PC-3 (cell line): ENCODE measurements around the gene FAAH2. TPM values are rescaled to one million over a fixed set of nuclear protein-coding genes. Genes with fewer than 3 reads are reported as not detected.
A peak's percentile ranks its signal among the peaks of the same experiment; 100 is the strongest.

ENCODE experiments used
- ATAC-seq: fragments of 200-7000 bp; cut with Tn5 transposase; 2 replicates; pipeline ENCODE4 v1.9.1; 2020; ENCODE audit warnings: mild to moderate bottlenecking, moderate library complexity
- BruUV-seq: library from RNA; stranded (reverse); fragments of 400-500 nt; replicated peaks from 2 replicates; lab custom pipeline; 2021; lab: Mats Ljungman, UMichigan
- CTCF ChIA-PET: fragments of 300-600 bp; sonication (Branson Sonifier 250); formaldehyde crosslinking; loops from one replicate; lab custom pipeline; 2022; ENCODE audit warnings: antibody characterized with exemption; lab: Charles Lee
- POLR2A ChIA-PET: fragments of 300-600 bp; sonication (Branson Sonifier 250); formaldehyde crosslinking; loops from one replicate; lab custom pipeline; 2022; ENCODE audit warnings: antibody characterized with exemption; ENCODE audit not compliant: unreplicated experiment; lab: Charles Lee
- DNase-seq: peaks from one replicate; pipeline ENCODE4 v3.0.0-alpha.2; 2015
- H2AFZ ChIP-seq: fragments of 300-600 bp; sonication (generic); 2 replicates; pipeline ENCODE4 v1.6.0; 2016; ENCODE audit warnings: antibody characterized with exemption, low read length
- H3F3A ChIP-seq: fragments of 300-600 bp; sonication (generic); one replicate; pipeline ENCODE4 v1.6.0; 2017; ENCODE audit warnings: antibody characterized with exemption, low read length, control low read depth, mild to moderate bottlenecking; ENCODE audit not compliant: unreplicated experiment
- H3K27ac ChIP-seq: fragments of 300-600 bp; sonication (generic); 2 replicates; pipeline ENCODE4 v1.5.1; 2016; ENCODE audit warnings: mild to moderate bottlenecking, low read length
- H3K27me3 ChIP-seq: fragments of 300-600 bp; sonication (generic); 2 replicates; pipeline ENCODE4 v1.6.1; 2016; ENCODE audit warnings: low read length, mixed read lengths
- H3K36me3 ChIP-seq: fragments of 300-600 bp; sonication (generic); 2 replicates; pipeline ENCODE4 v1.6.1; 2016; ENCODE audit warnings: low read depth, mixed run types, low read length, mixed read lengths
- H3K4me1 ChIP-seq: fragments of 300-600 bp; sonication (generic); 2 replicates; pipeline ENCODE4 v1.5.1; 2016; ENCODE audit warnings: low read length; ENCODE audit not compliant: insufficient read depth
- H3K4me2 ChIP-seq: fragments of 300-600 bp; sonication (generic); 2 replicates; pipeline ENCODE4 v1.6.0; 2016; ENCODE audit warnings: low read length
- H3K4me3 ChIP-seq: fragments of 300-600 bp; sonication (generic); 2 replicates; pipeline ENCODE4 v1.5.1; 2016; ENCODE audit warnings: mild to moderate bottlenecking, low read length, mixed read lengths
- H3K79me2 ChIP-seq: fragments of 300-600 bp; sonication (generic); 2 replicates; pipeline ENCODE4 v1.6.1; 2017; ENCODE audit warnings: low read length, mixed read lengths
- H3K9ac ChIP-seq: fragments of 300-600 bp; sonication (generic); 2 replicates; pipeline ENCODE4 v1.6.0; 2016; ENCODE audit warnings: mild to moderate bottlenecking, low read length
- H3K9me2 ChIP-seq: fragments of 300-600 bp; sonication (generic); replicated peaks from 2 replicates; pipeline ENCODE4 v1.6.1; 2016; ENCODE audit warnings: mixed run types, low read length, mixed read lengths
- H3K9me3 ChIP-seq: fragments of 300-600 bp; sonication (generic); 2 replicates; pipeline ENCODE4 v1.6.1; 2016; ENCODE audit warnings: low read length, mixed read lengths
- H4K20me1 ChIP-seq: fragments of 300-600 bp; sonication (generic); 2 replicates; pipeline ENCODE4 v1.6.1; 2016; ENCODE audit warnings: low read length, mixed read lengths
- EZH2 ChIP-seq: fragments of 300-600 bp; sonication (generic); IDR thresholded peaks from one replicate; pipeline ENCODE4 v1.6.1; 2017; ENCODE audit warnings: antibody characterized with exemption, mild to moderate bottlenecking, low read length; ENCODE audit not compliant: unreplicated experiment
- EZH2phosphoT487 ChIP-seq: fragments of 300-600 bp; sonication (generic); IDR thresholded peaks from 2 replicates; pipeline ENCODE4 v1.6.1; 2018; ENCODE audit warnings: mild to moderate bottlenecking, antibody characterized with exemption, low read length, borderline replicate concordance
- intact Hi-C: fragments of 100-400 bp; cut with micrococcal nuclease; formaldehyde crosslinking; loops from 2 replicates; pipeline ENCODE4 v1.9.0; 2023
- total RNA-seq: library from RNA; depleted of rRNA; stranded (reverse); fragments of >200 nt; gene quantifications from 2 replicates; pipeline ENCODE4 v1.2.3, GENCODE V29; 2014
- TF ChIP-seq, protein P1 (sequence below): fragments of 300-600 bp; sonication (generic); conservative IDR thresholded peaks from 2 replicates; pipeline ENCODE4 v1.5.1; 2017; ENCODE audit warnings: antibody characterized with exemption, low read depth, mild to moderate bottlenecking, low read length

The FAAH2 gene
- total RNA-seq, 1 experiment from 2014 or later = 1.6 TPM

DNA sequence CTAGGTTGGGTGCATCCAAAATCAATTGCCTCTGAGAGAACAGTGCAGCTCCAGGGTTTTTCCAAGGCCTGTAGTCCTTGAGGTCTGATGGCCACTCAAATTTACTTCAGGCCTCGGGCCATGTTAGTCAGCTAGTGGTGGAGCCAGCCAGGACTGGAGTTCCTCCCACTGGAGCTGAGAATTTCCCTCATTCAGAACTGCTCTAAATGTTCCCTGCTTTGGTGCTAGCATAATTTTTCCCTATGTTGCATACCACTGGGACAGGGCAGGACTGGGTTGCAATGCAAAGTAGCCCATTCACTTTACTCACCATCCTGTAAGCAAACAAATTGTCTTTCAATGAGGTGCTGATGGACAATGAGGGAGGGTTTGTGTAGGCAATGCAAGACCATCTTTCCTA lies 159.3 kb downstream of the FAAH2 start:
- Histone ChIP-seq H3K27me3 (no peaks in the 10 kb centered on the region), H3K4me1 (no peaks in the 10 kb centered on the region), H3K4me2 (no peak overlapping the region), H3K9me2 (no peaks in the 10 kb centered on the region), H3K4me3 (no peak overlapping the region), H3F3A (no peaks in the 10 kb centered on the region), H3K36me3 (no peaks in the 10 kb centered on the region), H3K9me3 (no peaks in the 10 kb centered on the region), H2AFZ (no peak overlapping the region), H4K20me1 (no peaks in the 10 kb centered on the region), H3K9ac (no peak overlapping the region), H3K27ac (no peak overlapping the region), H3K79me2 (no peaks in the 10 kb centered on the region)
- intact Hi-C loops = no loop called here
- ATAC-seq (no peak), DNase-seq (no peak)
- ChIA-PET CTCF (no interaction called here), POLR2A (no interaction called here)
- TF ChIP-seq, protein P1, sequence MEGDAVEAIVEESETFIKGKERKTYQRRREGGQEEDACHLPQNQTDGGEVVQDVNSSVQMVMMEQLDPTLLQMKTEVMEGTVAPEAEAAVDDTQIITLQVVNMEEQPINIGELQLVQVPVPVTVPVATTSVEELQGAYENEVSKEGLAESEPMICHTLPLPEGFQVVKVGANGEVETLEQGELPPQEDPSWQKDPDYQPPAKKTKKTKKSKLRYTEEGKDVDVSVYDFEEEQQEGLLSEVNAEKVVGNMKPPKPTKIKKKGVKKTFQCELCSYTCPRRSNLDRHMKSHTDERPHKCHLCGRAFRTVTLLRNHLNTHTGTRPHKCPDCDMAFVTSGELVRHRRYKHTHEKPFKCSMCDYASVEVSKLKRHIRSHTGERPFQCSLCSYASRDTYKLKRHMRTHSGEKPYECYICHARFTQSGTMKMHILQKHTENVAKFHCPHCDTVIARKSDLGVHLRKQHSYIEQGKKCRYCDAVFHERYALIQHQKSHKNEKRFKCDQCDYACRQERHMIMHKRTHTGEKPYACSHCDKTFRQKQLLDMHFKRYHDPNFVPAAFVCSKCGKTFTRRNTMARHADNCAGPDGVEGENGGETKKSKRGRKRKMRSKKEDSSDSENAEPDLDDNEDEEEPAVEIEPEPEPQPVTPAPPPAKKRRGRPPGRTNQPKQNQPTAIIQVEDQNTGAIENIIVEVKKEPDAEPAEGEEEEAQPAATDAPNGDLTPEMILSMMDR = no peak
- TF ChIP-seq EZH2 (no peak), EZH2phosphoT487 (no peak)
- no TSS peak for BruUV-seq

DNA sequence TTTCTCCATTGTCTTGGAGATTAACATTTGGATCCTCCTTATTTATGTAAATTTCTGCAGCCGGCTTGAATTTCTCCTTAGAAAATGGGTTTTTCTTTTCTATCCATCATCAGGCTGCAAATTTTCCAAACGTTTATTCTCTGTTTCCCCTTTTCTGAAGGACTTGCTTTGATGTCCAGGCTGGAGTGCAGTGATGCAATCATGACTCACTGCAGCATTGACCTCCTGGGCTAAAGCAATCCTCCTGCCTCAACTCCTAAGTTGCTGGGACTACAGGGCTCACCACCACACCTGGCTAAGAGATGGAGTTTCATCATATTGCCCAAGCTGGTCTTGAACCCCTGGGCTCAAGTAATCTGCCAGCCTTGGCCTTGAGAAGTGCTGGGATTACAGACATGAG lies 161.3 kb downstream of the FAAH2 start:
- no peak overlapping the region for H3K27ac ChIP-seq
- BruUV-seq = no TSS peak
- DNase-seq = peak; percentile 3
- H3K9me3 ChIP-seq = no peaks in the 10 kb centered on the region
- H4K20me1 ChIP-seq = no peaks in the 10 kb centered on the region
- H3K4me3 ChIP-seq = no peak overlapping the region
- intact Hi-C loops = no loop called here
- no peaks in the 10 kb centered on the region for H3K9me2 ChIP-seq
- no peak overlapping the region for H3K9ac ChIP-seq
- no peaks in the 10 kb centered on the region for H3F3A ChIP-seq
- H3K36me3 ChIP-seq = no peaks in the 10 kb centered on the region
- H3K4me1 ChIP-seq = no peaks in the 10 kb centered on the region
- POLR2A ChIA-PET = no interaction called here
- ATAC-seq = no peak
- no peaks in the 10 kb centered on the region for H3K79me2 ChIP-seq
- no peak overlapping the region for H2AFZ ChIP-seq
- H3K4me2 ChIP-seq = no peak overlapping the region
- CTCF ChIA-PET = no interaction called here
- no peaks in the 10 kb centered on the region for H3K27me3 ChIP-seq
- TF ChIP-seq, protein P1 = no peak
- TF ChIP-seq EZH2phosphoT487 = no peak
- no peak for TF ChIP-seq EZH2

DNA sequence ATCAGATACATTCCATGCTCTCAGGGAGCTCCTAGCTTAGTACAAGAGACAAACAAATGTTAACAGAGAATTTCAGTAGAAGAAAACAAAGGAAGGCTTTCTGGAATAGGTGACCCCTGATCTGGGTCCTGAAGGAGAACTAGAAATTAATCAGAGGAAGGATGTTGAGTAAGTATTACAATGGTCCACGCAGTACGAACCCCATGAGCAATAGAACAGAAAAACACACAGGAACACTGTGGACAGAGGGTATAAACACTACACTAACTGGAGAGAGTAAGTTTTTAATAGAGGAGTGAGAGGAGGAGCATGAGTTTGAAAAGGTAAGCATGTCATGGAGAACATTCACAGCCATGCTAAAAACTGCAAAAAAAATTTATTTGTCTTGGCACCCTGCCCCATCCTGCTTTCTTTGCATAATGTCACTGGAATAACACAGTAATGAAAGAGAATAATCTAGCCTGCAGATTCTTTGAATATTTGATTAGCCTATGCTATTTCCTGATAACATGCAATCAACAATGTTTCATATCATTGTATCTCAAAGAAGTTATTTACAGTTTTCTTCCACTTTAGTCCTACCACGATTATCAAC lies 165.0 kb downstream of the FAAH2 start:
- Histone ChIP-seq H3K4me2 (no peak overlapping the region), H3K9ac (no peak overlapping the region), H3K27ac (no peak overlapping the region), H3K9me3 (no peaks in the 10 kb centered on the region), H3F3A (no peaks in the 10 kb centered on the region), H3K4me3 (no peak overlapping the region), H2AFZ (no peak overlapping the region), H3K9me2 (no peaks in the 10 kb centered on the region), H3K79me2 (no peaks in the 10 kb centered on the region), H3K4me1 (peaks cover 8% of the 10 kb centered on the region; the same call in 1 of the 2 replicates), H3K36me3 (no peaks in the 10 kb centered on the region), H3K27me3 (no peaks in the 10 kb centered on the region), H4K20me1 (no peaks in the 10 kb centered on the region)
- DNase-seq (no peak), ATAC-seq (peak; percentile 42)
- CTCF ChIA-PET = no interaction called here
- intact Hi-C loops = loop anchor here (10.0 kb wide), 1 partner anchor 647 kb away; no protein-coding TSS in a partner anchor
- POLR2A ChIA-PET = no interaction called here
- TF ChIP-seq EZH2phosphoT487 = no peak
- no peak for TF ChIP-seq EZH2
- TF ChIP-seq, protein P1 = no peak
- BruUV-seq = no TSS peak
